A172 (cell line): ENCODE data around the gene OTULINL. TPM values are rescaled to one million over a fixed set of nuclear protein-coding genes. Genes with fewer than 3 reads are reported as not detected.
A peak's percentile ranks its signal among the peaks of the same experiment; 100 is the strongest.

Source experiments
- DNase-seq: peaks from one replicate; pipeline ENCODE4 v3.0.0-alpha.2; 2015; ENCODE audit warnings: low spot score
- total RNA-seq: library from RNA; depleted of rRNA; stranded (reverse); fragments of >200 nt; shearing (Covaris generic); gene quantifications from 2 replicates; pipeline ENCODE4 v1.2.3, GENCODE V29; 2014

OTULINL gene
- total RNA-seq, 1 experiment from 2014 or later: 4.7 TPM

DNA sequence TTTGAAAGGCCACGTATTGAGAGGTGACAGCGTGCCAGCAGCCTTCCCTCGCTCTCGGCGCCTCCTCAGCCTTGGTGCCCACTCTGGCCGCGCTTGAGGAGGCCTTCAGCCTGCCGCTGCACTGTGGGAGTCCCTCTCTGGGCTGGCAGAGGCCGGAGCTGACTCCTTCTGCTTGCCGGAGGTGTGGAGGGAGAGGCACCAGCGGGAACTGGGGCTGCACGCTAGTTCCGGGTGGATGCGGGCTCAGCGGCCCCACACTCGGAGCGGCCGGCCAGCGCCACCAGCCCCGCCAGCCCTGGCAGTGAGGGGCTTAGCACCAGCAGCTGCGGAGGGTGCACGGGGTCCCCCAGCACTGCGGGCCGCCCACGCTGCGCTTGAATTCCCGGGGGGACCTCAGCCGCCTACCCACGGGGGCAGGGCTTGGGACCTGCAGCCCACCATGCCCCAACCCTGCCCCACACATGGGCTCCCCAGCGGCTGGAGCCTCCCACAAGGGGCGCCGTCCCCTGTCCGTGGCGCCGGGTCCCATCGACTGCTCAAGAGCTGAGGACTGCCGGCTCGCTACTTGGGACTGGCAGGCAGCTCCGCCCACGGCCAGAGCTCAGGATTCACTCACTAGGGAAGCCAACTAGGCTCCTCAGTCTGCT, 4.4 kb upstream of the OTULINL start:
- DNase-seq: no peak

DNA sequence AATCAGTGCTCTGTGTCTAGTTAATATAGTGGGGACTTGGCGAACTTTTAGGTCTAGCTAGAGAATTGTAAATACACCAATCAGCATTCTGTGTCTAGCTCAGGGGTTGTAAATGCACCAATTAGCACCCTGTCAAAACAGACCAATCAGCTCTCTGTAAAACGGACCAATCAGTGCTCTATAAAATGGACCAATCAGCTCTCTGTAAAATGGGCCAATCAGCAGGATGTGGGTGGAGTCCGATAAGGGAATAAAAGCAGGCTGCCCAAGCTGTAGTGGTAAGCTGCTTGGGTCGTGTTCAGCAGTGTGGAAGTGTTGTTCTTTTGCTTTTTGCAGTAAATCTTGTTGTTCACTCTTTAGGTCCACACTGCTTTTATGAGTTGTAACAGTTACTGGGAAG, 3.6 kb upstream of the OTULINL start:
- peak; percentile 21 for DNase-seq

DNA sequence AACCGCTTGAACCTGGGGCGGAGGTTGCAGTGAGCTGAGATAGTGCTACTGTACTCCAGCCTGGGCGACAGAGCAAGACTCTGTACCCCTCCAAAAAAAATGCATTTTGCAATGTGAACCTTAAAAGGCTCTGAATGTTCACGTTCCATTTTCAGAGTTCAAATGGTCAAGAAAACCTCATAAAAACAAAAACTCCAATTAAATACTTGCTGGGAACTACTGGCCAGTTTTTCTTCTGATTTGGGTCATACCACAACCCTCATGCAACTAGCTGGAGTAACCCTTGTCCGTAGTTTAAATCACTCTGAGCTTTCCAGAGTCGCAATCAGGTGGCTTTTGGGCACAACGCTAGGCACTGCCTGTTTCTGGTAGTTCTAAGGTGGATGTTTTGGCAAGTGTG, 2.3 kb upstream of the OTULINL start:
- DNase-seq: no peak

DNA sequence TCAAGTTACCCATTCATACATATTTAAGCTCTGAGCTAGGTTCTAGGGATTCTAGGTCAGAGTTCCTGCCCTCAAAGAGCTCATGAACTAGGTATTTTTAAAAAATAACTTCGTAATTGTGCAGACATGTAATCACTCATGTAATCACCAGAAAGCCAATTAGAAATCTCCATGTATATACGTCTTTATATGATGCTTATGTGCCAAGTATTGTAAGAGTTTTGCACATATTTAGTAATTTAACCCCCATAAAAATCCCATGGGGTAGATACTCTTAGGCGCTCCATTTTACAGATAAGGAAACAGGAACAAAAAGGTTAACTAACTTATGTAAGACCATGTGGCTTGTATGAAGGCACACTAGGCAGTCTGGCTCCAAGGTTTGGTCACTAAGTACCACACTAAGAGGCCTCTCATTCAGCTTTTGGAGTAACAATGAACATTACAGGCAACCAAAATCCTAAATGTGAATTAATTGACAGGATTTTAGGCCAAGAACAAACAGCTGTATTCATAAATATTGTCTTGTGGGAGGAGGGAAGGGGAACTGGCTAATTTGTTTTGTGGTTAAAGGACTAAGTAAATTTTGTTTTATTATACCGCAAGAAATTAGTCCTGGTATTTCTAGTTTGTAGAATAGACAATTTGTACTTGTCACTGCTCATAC, 1.7 kb upstream of the OTULINL start:
- no peak for DNase-seq

- no peak for DNase-seq
These were observed 1.1 kb upstream of the OTULINL start for GRCh38 chr5:14580398-14581034.

GRCh38 chr5:14581891-14582796, 552 bp downstream of the OTULINL start:
- DNase-seq: peak; percentile 32

DNA sequence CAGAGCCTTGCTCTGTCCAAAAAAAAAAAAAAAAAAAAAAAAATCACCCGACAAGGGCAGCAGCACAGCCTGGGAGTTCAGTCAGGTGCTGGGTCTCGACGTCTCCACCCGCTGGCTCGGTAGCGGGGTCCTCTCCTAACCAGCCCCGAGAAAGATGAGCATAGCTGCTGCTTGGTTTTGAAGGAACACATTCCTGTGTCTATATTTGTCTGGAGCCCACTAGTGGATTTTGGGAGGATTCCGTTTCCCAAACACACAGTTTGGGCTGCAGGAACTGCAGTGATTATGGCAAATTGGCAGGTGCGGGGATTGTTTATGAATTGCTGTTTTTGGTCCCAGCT, 1.2 kb downstream of the OTULINL start:
- DNase-seq: no peak

- DNase-seq: no peak
These were observed 3.3 kb downstream of the OTULINL start for GRCh38 chr5:14584848-14585247.

GRCh38 chr5:14587150-14587549, 5.6 kb downstream of the OTULINL start:
- DNase-seq: no peak

- no peak for DNase-seq
These were observed 6.6 kb downstream of the OTULINL start for GRCh38 chr5:14588145-14588544.

GRCh38 chr5:14588758-14589543, 7.4 kb downstream of the OTULINL start:
- no peak for DNase-seq

DNA sequence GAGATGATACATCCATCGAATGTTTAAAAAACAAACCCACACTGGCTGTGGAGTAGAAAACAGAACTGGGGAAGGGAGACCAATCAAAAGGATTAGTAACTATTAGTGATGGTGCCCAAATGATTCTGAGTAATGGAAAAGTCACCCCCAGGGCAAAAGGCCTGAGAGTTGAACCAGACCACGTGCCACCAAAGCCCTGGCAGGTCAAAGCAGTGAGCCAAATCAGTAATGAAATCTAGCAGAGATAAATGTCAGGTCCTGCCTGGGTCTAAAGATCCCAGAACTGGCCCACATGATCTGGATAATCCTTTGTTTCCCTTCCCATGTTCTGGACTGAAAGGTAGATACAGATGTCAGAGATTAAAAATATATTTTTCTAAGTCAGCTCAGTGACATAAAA, 9.4 kb downstream of the OTULINL start:
- DNase-seq: no peak

DNA sequence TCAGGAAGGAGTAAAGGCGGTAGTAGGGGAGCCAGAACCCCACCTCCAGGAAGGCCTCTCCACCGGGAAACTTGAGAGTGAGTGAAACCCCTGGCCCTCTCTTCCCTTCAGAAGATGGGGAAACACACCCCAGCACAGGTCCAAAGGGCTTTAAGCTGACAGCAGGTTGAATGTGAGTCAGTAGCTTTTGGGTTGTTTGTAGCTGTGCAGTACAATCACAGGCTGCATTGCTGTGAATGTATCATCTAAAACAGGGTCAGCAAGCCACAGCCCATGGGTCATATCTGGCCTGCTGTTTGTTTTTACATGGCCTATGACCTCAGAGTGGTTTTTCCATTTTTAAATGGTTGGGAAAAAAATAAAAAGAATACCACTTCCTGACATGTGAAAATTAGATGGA, 10.0 kb downstream of the OTULINL start:
- no peak for DNase-seq

- peak; percentile 42 for DNase-seq
These were observed 11.9 kb downstream of the OTULINL start for GRCh38 chr5:14593326-14594021.

DNA sequence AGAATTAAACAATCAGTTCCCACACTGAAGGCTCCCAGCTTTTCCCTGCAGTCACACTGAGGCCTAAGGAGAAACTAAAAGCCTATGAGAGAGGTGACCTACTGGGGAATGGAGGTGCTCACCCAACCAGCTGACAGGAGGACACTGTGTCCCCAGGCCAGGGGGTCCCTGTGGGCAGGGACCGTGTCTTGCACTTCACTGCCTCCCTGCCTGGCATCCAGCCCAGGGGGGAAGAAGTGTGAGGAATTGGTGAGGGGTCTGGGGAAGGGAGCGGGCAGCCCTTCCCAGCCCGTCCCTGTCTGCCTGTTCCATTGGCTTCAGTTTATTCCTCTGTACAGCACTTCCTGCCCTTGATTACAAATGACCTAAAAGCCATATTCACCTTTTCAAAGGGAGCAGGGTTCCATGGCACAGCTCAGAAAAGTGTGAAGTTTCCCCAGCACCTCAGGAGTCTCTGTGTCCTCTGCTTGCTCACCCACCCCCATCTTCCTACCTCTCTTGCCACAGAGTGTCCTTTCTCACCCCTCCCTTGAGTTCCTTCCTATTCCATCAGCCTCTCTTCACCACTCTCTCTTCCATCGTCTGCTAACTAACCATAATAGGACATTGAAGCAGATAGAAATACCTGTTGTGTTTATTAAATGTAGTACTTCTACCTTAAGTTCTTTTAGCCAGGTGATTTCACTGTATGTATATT, 12.9 kb downstream of the OTULINL start:
- DNase-seq: no peak

DNA sequence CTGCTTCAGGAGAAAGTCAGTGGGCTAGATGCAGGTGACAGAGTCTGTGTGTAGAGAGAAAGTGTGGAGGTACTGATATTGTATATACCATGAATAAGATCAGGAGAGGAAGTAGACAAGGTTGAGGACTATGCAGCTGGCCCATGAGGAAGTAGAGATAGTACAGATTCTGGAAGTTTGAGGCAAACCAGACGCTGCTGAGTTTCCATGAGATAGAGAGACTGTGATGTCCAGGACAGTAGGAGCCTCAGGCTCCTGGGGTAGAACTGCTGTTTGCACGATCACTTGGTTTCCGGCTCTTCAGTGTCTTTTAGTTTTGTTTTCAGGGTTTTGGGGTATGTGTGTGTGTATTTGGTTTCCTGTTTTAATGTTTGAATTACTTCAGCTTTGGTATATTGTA, 13.6 kb downstream of the OTULINL start:
- DNase-seq: no peak

- no peak for DNase-seq
These were observed 14.3 kb downstream of the OTULINL start for GRCh38 chr5:14595891-14596290.

DNA sequence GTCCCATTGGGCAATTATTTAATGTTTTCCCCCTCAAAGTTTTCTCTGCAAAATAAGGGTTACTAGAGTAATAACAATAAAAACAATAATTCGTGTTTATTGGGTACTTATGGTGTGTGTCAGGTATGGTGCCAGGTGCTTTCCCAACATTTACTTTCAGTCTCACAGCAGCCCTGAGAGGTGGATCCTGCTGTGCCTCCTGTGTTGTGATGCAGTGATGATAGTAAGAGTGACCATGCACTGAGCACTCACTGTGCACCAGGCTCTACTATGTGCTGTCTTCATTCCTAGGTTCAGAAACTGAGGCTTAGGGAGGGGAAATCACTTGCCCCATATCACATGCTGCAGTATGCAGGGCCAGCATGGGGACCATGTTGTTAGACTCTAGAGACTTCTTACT, 15.5 kb downstream of the OTULINL start:
- no peak for DNase-seq

- no peak for DNase-seq
These were observed 16.6 kb downstream of the OTULINL start for GRCh38 chr5:14598225-14598624.

DNA sequence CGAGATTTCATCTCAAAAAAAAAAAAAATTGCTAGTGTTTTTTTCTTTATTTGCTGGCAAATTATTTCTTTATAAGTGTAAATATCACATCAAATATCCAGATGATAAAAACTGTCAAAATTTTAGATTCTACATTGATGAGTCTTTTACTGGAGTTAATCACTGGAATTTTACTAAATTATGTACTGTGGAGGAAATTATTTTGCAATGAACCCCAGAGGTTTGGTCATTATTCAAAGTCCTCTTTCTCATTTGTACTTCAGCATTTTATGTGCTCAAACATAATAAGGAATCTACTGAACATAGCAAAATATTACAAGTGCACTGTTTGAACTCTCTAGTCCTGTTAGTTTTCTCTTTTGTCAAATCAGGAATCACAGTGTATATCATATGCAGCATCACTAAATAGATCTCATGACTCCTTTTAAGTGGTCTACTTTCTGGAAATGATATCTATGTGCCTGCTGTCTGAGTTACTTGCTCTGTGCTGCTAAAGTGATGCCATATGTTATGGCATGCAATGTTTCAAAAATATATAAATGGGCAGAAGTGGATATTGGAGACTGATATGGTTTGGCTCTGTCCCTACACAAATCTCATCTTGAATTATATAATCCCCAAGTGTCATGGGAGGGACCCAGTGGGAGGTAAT, 18.0 kb downstream of the OTULINL start:
- no peak for DNase-seq
